Stimulated activated CD4-positive, alpha-beta T cell treated with anti-CD3 and anti-CD28 coated beads, Interleukin-15, amount 100 ng/mL, for 24 hours (primary cell): ENCODE measurements around the gene CLDN4.

Experiments
- DNase-seq: peaks from one replicate; pipeline ENCODE4 v3.0.0-alpha.2; 2020

CLDN4 gene

DNA sequence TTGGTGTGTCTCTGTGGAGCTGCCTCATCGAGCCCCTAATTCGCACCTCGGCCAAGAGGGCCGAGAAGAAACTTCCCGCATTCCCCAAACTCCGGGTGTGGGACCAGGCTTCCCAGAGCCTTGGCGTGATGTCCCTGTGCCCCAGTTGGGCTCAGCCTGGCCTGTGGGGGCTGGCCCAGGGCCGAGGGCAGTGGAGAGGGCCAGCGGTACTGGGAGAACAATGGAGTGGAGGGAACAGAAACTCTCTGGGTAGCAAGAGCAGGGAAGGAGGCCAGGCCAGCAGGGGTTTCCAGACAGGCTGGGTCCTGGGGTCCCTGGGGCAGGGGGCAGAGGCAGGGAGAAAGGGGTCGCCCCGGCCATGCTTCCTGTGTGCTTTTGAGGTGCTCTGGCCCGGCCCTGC is 46.2 kb downstream of the CLDN4 start:
- no peak for DNase-seq

DNA sequence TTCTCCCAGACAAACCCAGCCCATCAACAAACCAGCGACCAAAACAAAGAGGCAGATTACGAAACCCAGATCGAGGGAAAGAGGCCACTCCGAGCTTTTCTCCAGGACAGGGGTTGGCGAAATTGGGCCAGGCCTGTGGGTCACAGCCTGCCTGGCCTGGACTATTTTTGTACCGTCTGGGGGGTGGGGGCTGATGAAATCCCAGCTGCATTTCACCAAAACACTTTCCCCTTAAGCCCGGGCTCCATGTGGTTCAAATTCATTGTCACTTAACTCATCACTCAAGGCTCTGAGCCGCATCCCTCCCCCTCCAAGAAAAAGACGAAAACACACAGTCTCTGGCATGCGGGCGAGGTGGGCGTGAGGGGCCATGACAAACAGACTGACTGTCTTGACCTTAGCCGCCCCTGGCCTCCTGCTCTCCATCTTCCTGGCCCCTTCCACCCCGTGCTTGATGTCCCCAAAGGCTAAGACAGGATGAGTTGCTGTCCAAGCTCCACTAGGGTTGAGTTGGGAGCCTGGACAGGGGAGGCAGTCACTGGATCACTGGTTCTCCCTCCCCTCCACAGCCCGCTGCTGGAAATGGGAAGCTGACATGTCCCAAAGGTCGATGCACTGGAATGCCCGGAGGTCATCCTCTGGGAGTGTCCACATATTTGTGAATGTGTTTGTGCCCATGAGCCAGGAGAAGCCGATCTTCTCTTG is 49.3 kb downstream of the CLDN4 start:
- DNase-seq, result no peak

DNA sequence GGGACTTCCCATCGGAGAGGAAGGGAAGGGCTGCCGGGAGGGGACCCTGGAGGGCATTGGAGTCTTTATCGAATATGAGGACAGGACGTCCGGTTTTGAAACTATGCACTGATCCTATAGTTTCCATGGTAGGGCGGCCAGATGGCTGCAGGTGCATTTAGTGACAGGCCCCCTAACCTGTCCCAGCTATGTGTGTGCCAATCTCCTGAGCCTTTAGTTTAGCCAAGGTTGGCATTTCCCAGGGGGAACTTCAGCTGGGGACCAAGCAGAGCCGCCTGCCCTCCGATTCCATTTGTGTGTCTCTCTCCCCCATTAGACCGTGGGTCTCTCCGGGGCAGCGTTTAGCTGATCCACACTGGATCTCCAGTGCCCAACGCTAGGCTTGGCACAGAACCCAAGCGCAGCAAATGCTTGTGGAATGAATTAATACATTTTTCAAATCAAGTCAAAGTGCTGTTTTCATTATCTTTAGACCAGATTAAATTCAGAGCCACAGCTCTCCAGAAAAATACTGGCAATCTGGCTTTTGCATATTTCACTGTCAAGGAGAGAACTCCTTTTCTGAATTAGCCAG is 50.0 kb downstream of the CLDN4 start:
- DNase-seq, result no peak

DNA sequence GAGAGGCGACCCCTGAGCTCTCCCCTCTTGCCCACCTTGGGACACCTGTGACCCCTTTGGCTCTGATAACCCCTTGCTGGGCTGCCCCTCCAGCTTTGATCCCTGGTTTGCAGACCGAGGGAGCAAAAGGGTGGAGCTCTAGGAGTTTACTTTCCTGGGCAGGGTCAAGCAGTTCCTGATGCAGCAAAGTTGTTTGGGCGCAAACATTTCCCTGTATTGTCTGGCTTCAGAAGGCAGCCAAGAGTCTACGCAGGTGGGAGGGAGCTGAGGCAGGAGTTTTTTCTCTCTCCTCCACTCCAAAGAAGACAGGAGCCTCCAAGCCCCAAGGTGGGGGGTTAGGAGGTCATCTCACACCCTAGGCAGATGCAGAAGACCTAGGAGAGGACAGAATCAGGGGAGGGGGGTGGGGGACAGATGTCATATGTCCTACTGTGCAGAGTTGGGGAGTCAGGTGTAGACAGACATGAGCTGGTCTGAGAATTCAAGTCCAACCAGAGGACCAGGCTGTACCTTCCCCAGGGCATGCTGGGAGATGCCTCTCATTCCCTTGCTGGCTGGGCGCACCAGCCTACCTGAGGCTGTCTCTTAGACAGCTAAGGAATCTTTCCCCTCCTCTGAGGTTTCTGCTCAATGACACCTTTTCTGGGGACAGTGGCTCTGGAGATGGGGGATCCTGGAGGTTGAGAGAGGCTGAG is 50.7 kb downstream of the CLDN4 start:
- DNase-seq, result no peak

- no peak for DNase-seq
Observed at GRCh38 chr7:73882047-73882402, 51.2 kb downstream of the CLDN4 start.
